Left hindlimb (tissue), 1 donor: ENCODE measurements around the gene CDH6.

Experiments used
- DNase-seq: peaks from one replicate; pipeline ENCODE4 v3.0.0-alpha.2; 2018

The CDH6 gene

DNA sequence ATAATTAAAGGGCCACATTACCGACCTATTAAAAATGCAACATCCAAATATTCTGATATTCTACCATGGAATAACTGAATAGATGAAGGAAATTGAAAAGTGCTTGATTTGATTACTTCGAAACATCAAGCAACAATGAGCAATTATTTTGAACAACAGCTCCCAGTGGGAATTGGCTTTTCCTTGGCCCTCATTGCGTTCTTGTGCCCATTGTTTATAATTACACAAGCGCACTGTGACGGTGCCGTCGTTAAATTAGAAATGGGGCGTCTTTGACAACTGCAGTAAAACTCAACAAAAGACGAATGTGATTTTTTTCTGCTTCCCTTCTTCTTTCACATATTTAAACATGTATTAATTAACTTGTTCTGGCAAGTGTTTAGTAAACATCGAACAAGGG, 61.6 kb downstream of the CDH6 start:
- DNase-seq: no peak

- no peak for DNase-seq
These were observed 74.8 kb downstream of the CDH6 start for GRCh38 chr5:31268256-31268655.

- no peak for DNase-seq
These were observed 75.2 kb downstream of the CDH6 start for GRCh38 chr5:31268686-31269085.

GRCh38 chr5:31269259-31269658, 75.8 kb downstream of the CDH6 start:
- no peak for DNase-seq

GRCh38 chr5:31270396-31270795, 76.9 kb downstream of the CDH6 start:
- DNase-seq: no peak

DNA sequence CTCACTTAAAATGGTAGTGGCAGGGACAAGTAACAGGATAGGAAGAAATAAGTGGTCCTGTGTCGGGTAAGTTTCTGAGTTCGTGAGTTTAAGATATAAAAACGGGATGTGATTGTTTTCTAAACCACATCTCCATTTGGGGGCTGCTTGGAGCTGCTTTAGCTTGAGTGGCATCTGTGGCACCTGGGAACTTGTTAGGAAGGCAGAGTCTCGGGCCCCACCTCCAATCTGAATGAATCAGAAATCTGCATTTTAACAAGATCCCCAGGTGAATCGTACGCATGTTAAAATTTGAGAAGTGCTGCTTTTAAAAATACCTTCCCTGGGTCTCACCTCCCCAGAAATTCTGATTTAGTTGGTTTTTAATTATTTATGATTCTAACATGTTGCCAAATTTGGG, 78.1 kb downstream of the CDH6 start:
- DNase-seq: no peak

- no peak for DNase-seq
These were observed 79.7 kb downstream of the CDH6 start for GRCh38 chr5:31273161-31273560.

GRCh38 chr5:31273631-31274378, 80.3 kb downstream of the CDH6 start:
- no peak for DNase-seq

- no peak for DNase-seq
These were observed 86.7 kb downstream of the CDH6 start for GRCh38 chr5:31280210-31280609.

GRCh38 chr5:31283326-31283725, 89.8 kb downstream of the CDH6 start:
- DNase-seq: no peak

- DNase-seq: no peak
These were observed 91.5 kb downstream of the CDH6 start for GRCh38 chr5:31285025-31285424.

- no peak for DNase-seq
These were observed 94.5 kb downstream of the CDH6 start for GRCh38 chr5:31287985-31288384.

- no peak for DNase-seq
These were observed 95.9 kb downstream of the CDH6 start for GRCh38 chr5:31289429-31289828.

DNA sequence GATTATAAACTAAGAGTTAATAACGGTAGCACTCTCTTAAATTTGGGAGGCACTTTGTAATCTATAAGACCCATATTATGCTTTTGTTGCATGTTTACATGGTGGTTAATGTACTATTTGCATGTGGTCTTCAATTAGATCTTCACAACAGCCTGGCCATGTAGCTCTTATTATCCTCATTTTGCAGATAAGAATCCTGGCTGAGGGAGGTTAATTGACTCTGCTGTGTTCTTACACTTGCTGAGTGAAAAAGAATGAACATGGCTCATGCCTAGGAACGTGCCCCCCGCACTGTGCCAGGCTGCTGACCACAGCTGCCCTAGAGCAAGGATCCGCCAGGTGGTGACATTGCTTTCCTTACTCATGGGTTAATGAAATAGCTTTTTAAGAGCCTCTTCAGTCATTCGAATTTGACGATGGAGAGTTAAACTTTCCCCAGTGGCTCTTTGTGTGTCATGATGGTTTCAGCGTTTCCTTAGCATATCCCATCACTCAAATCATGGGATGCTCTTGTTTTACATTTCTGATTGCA, 97.9 kb downstream of the CDH6 start:
- DNase-seq: no peak

DNA sequence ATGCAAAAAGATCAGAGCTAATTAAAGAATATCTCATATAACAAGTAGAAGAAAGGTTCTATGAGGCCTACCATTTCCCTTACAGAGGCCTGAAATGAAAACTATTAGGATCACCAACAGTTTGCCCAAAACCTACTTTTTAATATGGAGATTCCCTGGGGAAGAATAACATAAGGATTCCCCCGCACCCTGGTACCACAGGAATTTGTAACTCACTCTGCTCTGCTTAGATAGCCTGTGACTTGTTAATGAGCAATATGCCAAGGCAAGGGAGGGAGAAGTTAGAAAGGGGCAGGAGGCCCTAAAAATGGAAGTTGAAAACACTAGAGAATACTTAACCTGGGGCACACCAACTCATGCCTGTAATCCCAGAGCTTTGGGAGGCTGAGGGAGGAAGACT, 107.0 kb downstream of the CDH6 start:
- no peak for DNase-seq

DNA sequence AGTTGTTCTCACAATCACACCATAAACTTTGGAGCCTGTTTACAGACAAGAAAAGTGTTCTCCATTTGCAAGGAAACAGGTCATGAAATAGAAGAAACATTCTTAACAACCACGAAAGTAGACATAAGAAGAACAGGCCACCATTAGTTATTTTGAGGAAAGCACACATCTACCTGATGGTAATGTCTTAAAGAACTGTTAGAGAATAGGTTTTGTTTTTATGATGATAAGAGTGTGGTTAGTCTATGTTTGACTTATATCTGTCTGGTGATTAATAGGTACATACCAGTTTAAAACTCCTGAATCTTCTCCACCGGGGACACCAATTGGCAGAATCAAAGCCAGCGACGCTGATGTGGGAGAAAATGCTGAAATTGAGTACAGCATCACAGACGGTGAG, 108.3 kb downstream of the CDH6 start:
- no peak for DNase-seq

DNA sequence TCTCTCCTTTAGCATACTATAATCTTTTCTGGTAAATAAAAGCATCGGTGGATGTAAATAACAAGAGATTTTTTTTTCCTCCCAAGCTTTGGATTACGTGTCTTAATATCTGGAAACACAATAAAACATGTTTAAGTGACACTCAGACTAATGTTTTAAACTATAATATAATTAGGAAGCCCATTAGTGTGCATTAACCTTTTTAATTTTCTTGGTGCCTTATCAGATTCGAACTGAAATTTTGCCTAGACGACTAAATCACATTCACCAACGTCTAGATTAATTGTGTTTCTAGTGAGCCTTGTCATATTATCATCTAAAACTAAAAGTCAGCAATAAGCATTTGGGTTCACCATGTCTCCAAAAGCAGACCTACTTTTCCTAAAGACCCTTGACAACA, 110.2 kb downstream of the CDH6 start:
- DNase-seq: no peak

GRCh38 chr5:31317665-31318064, 124.2 kb downstream of the CDH6 start:
- DNase-seq: no peak

GRCh38 chr5:31319335-31319734, 125.8 kb downstream of the CDH6 start:
- DNase-seq: no peak

GRCh38 chr5:31322946-31323345, 129.5 kb downstream of the CDH6 start:
- no peak for DNase-seq

DNA sequence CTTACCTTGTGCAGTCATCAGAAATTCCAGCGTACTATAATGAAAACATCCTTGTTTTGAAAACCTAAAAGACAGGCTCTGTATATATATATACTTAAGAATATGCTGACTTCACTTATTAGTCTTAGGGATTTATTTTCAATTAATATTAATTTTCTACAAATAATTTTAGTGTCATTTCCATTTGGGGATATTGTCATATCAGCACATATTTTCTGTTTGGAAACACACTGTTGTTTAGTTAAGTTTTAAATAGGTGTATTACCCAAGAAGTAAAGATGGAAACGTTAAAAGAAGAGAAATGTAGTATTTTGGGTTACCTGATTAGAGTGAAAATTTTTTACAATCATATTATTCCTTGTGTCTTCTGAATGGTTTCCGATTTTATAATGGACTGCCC, 131.4 kb downstream of the CDH6 start:
- DNase-seq: no peak

DNA sequence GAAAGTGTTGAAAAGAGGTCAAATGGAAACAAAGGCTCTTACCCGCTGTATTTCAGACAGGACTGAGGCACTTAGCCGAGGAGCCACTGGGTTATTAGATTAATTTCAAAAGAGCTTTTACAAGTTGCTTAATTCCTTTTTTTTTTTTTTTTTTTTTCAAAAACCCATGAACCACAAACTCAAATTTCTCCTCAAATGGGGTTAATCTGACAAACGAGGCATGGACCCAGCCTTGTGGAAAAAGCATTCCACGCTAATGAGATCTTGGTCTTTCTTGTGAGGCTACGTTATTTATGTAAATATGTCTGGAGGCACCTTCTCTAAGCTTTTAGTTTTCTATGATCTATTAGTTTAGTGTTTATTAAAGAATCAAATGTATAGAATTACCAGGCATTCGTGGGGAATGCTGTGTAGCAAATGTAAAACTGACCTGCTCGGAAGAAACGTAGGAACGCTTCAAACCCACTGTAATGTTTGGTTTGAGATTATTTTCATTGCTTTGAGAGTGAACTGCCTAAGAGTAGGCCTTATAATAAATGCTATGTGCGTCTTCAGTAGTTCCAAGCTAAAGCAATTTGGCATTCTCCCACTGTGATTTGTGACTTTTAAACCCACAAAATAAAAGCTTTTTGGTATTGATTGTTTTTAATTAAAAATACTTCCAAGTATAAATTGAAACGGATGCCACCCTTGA, 134.7 kb downstream of the CDH6 start:
- DNase-seq: no peak

GRCh38 chr5:31329715-31330114, 136.2 kb downstream of the CDH6 start:
- DNase-seq: no peak

- no peak for DNase-seq
These were observed 138.7 kb downstream of the CDH6 start for GRCh38 chr5:31332160-31332559.

GRCh38 chr5:31333475-31333874, 140.0 kb downstream of the CDH6 start:
- DNase-seq: no peak
